SK-N-MC (cell line): ENCODE results near the gene HMOX1.

ENCODE experiments used
- EZH2 ChIP-seq: fragments of 200-600 bp; sonication (generic); IDR thresholded peaks from one replicate; pipeline ENCODE4 v1.6.1; 2017; ENCODE audit warnings: antibody characterized with exemption
- POLR2AphosphoS5 ChIP-seq: IDR thresholded peaks from 2 replicates; pipeline ENCODE4 v1.6.1; 2012; ENCODE audit warnings: mild to moderate bottlenecking, low read depth, low read length, borderline replicate concordance

DNA sequence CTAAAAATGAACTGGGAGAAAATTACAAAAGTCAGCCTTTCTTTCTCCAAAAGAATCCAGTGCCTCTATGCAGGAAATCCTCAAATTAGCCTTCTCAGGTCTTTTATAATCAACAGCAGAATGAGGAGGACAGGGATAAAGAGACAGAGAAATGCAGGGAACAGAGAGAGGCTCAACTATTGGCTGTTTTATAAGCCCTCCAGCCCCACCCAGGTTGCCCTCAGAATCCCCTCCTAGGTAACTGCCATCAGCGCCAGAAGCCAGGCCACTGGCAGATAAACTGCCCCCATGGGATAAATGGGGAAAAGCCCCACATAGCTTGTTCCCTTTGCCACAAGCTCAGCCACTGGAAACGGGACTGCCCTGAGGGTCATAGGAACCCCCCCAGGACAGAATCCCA is 10.9 kb upstream of the HMOX1 start:
- TF ChIP-seq POLR2AphosphoS5 (no peak), EZH2 (no peak)
